Sigmoid colon (tissue), 7 donors: Measurements from ENCODE around the gene GLTPD2. TPM values are rescaled to one million over a fixed set of nuclear protein-coding genes. Genes with fewer than 3 reads are reported as not detected.
"Not testable (repeated sequence)": the region's sequence is repeated elsewhere in the genome, so short reads cannot be mapped to it uniquely, and the experiment has no call there.

Experiments
- DNase-seq: peaks from one replicate; pipeline ENCODE4 v3.0.0-alpha.2; 2019
- H3K27ac ChIP-seq, 4 donors: fragments of 200-600 bp; sonication (generic); one replicate each; pipeline ENCODE4 v1.5.1; 2016 to 2019; ENCODE audit warnings: mild to moderate bottlenecking in 1 of 4
- H3K27me3 ChIP-seq, 3 donors: fragments of 200-600 bp; sonication (generic); one replicate each; pipeline ENCODE4 v1.5.1; 2019; ENCODE audit warnings: mild to moderate bottlenecking in 1 of 3
- H3K36me3 ChIP-seq, 4 donors: fragments of 200-600 bp; sonication (generic); one replicate each; pipeline ENCODE4 v1.5.1; 2016 to 2019
- H3K4me1 ChIP-seq, 4 donors: fragments of 200-600 bp; sonication (generic); one replicate each; pipeline ENCODE4 v1.5.1; 2017 to 2019
- H3K4me3 ChIP-seq, 4 donors: fragments of 200-600 bp; sonication (generic); one replicate each; pipeline ENCODE4 v1.5.1; 2017 to 2019; ENCODE audit warnings: mild to moderate bottlenecking in 2 of 4, moderate library complexity in 1 of 4
- H3K9me3 ChIP-seq, 4 donors: fragments of 200-600 bp in 3 of 4; sonication (generic) in 3 of 4; one replicate each; pipeline versions ENCODE4 v1.5.1 to v1.6.1; 2013 to 2019
- EP300 ChIP-seq, 4 donors: sonication (generic); formaldehyde crosslinking; IDR thresholded peaks; one replicate each; pipeline ENCODE4 v1.6.1; 2017; ENCODE audit warnings: antibody characterized with exemption in 4 of 4
- POLR2A ChIP-seq, 2 donors: fragments of 450-650 bp; IDR thresholded peaks; one replicate each; pipeline ENCODE4 v1.6.1; 2016; ENCODE audit warnings: antibody characterized with exemption in 2 of 2, mild to moderate bottlenecking in 2 of 2, moderate library complexity in 2 of 2
- POLR2AphosphoS5 ChIP-seq, 4 donors: sonication (generic); formaldehyde crosslinking; IDR thresholded peaks; one replicate each; pipeline ENCODE4 v1.6.1; 2017; ENCODE audit warnings: antibody characterized with exemption in 4 of 4
- WGBS, 2 donors: extraction: QIAGEN DNeasy Blood & Tissue Kit; methylation state at CpG; one replicate each; pipeline ENCODE4 v1.1.7; 2013; 5-methylcytosine and 5-hydroxymethylcytosine counted together
- intact Hi-C: fragments of 100-400 bp; cut with DNase I; formaldehyde crosslinking; loops from one replicate; pipeline ENCODE4 v1.15.1; 2023
- polyA plus RNA-seq, 3 donors: library from polyadenylated mRNA; stranded (reverse); fragments of 200-250 nt; gene quantifications; one replicate each; pipeline ENCODE4 v1.2.3, GENCODE V29; 2013
- total RNA-seq, 4 donors: library from RNA; depleted of rRNA; stranded (reverse); fragments of >200 nt; gene quantifications; one replicate each; pipeline ENCODE4 v1.1.0, GENCODE V29; 2016
- TF ChIP-seq, protein P1 (sequence below), 4 experiments: fragments of 450-650 bp in 3 of 4; fragments of 200-600 bp in 1 of 4; IDR thresholded peaks; one replicate each; pipeline ENCODE4 v1.5.1; 2016 to 2019; ENCODE audit warnings: antibody characterized with exemption in 4 of 4, mild to moderate bottlenecking in 3 of 4, moderate library complexity in 2 of 4
- donor health status: healthy with polysubstance abuse.
- donor health status: Bipolar disorder and iron deficiency.
- donor health status: healthy.

GLTPD2 gene
- total and polyA plus RNA-seq, 7 donors = 0.06 to 1.6 TPM; not detected in 5

DNA sequence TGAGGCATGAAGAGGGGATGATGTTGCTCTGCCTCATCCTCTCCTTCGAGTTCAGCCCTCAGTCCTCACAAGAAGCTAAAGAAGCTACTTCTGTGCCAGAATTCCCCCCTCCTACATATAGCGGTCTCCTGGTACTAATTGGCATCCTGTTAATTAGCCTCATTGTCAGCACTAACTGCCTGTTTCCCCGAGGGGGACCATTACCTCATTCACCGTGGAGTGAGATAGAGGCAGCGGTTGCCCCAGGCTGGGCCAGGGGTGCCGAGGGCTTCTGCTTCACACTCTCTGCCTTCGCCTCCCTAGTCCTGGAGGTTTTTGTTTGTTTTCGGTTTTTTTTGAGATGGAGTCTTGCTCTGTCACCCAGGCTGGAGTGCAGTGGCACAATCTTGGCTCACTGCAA is 38.6 kb downstream of the GLTPD2 start:
- H3K27ac ChIP-seq = no peak overlapping the region
- TF ChIP-seq POLR2AphosphoS5 (IDR thresholded peaks at IDR 0.05) (no peak), POLR2A (IDR thresholded peaks at IDR 0.05) (no peak), EP300 (IDR thresholded peaks at IDR 0.05) (no peak)
- TF ChIP-seq, protein P1, sequence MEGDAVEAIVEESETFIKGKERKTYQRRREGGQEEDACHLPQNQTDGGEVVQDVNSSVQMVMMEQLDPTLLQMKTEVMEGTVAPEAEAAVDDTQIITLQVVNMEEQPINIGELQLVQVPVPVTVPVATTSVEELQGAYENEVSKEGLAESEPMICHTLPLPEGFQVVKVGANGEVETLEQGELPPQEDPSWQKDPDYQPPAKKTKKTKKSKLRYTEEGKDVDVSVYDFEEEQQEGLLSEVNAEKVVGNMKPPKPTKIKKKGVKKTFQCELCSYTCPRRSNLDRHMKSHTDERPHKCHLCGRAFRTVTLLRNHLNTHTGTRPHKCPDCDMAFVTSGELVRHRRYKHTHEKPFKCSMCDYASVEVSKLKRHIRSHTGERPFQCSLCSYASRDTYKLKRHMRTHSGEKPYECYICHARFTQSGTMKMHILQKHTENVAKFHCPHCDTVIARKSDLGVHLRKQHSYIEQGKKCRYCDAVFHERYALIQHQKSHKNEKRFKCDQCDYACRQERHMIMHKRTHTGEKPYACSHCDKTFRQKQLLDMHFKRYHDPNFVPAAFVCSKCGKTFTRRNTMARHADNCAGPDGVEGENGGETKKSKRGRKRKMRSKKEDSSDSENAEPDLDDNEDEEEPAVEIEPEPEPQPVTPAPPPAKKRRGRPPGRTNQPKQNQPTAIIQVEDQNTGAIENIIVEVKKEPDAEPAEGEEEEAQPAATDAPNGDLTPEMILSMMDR (IDR thresholded peaks at IDR 0.05) = no peak
- no peak overlapping the region for H3K4me3 ChIP-seq
- no peaks in the 10 kb centered on the region for H3K9me3 ChIP-seq
- intact Hi-C loops = no loop called here
- peaks cover 0 to 14% (median 0%) of the 10 kb centered on the region in 4 donors for H3K36me3 ChIP-seq
- H3K4me1 ChIP-seq = no peaks in the 10 kb centered on the region
- H3K27me3 ChIP-seq = no peaks in the 10 kb centered on the region
- 75 to 83% methylated on average over 8 of the region's 8 CpGs for WGBS, 2 donors
- no peak for DNase-seq

DNA sequence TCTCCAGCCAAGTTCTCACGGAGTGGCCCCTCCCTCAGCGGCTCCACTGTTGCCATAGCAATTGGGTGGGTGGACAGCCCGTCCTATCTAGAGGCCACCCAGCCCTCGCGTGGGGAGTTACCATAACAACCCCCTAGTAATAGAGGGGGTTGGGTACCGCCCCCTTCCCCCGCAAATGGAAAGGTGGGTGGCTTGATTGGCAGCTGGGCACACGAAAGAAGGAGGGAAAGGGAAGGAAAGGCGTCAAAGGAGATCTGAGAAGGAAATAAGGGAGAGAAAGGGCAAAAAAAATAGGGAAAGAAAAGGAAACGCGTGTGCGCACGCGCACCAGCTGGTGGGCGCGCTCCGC is 44.0 kb downstream of the GLTPD2 start:
- not testable (repeated sequence) for H3K9me3 ChIP-seq, DNase-seq, H3K27me3 ChIP-seq, H3K36me3 ChIP-seq
- peak overlapping the region; percentile 75 to 99 (median 84) for H3K4me3 ChIP-seq
- intact Hi-C loops = loop anchor here (2.0 to 5.0 kb wide), 3 partner anchors 36 to 121 kb away; partner anchors contain the start of genes ARRB2 and PSMB6
- 0% methylated on average over 12 of the region's 17 CpGs for WGBS, 2 donors
- peak overlapping the region; percentile 85 to 94 (median 88) for H3K27ac ChIP-seq
- peaks cover 0 to 32% (median 18%) of the 10 kb centered on the region in 4 donors for H3K4me1 ChIP-seq

- H3K4me3 ChIP-seq = peak within 1 kb of the TSS; percentile 75 to 99 (median 84)
- H3K9me3 ChIP-seq = no peaks in the 10 kb centered on the region
- peak within 1 kb of the TSS; percentile 85 to 94 (median 88) for H3K27ac ChIP-seq
- H3K36me3 ChIP-seq = no peaks in the 10 kb centered on the region
- TF ChIP-seq POLR2AphosphoS5 (IDR thresholded peaks at IDR 0.05) (peak; percentile 85 to 90 (median 90)), EP300 (IDR thresholded peaks at IDR 0.05) (no peak), POLR2A (IDR thresholded peaks at IDR 0.05) (peak; percentile 65 to 73)
- TF ChIP-seq, protein P1 (IDR thresholded peaks at IDR 0.05) = no peak
- 0% methylated on average over 91 of the region's 91 CpGs for WGBS, 2 donors
- DNase-seq = peak; percentile 94
- H3K27me3 ChIP-seq = no peaks in the 10 kb centered on the region
- H3K4me1 ChIP-seq = peaks cover 0 to 34% (median 18%) of the 10 kb centered on the region in 4 donors
- intact Hi-C loops = loop anchor here (2.0 to 5.0 kb wide), 3 partner anchors 36 to 121 kb away; partner anchors contain the start of genes ARRB2 and PSMB6
Measured at GRCh38 chr17:4833178-4833940, 44.6 kb downstream of the GLTPD2 start, which contains the start of gene MINK1. Gene MINK1 (plus strand): TSS chr17:4833340. CDS start chr17:4833584, 244 bp downstream.

GRCh38 chr17:4833941-4834680 is 45.3 kb downstream of the GLTPD2 start:
- Histone ChIP-seq H3K27ac (peak overlapping the region; percentile 85 to 94 (median 88)), H3K36me3 (no peaks in the 10 kb centered on the region), H3K27me3 (no peaks in the 10 kb centered on the region), H3K9me3 (no peaks in the 10 kb centered on the region), H3K4me3 (peak overlapping the region; percentile 75 to 99 (median 84)), H3K4me1 (peaks cover 0 to 34% (median 18%) of the 10 kb centered on the region in 4 donors)
- intact Hi-C loops = loop anchor here (2.0 to 5.0 kb wide), 4 partner anchors 25 to 122 kb away; partner anchors contain the start of genes ARRB2 and PSMB6
- 2 to 10% methylated on average over 15 of the region's 15 CpGs for WGBS, 2 donors
- TF ChIP-seq POLR2A (IDR thresholded peaks at IDR 0.05) = no peak
- TF ChIP-seq EP300 (IDR thresholded peaks at IDR 0.05) = no peak
- TF ChIP-seq POLR2AphosphoS5 (IDR thresholded peaks at IDR 0.05) = no peak
- TF ChIP-seq, protein P1 (IDR thresholded peaks at IDR 0.05) = no peak
- DNase-seq = peak; percentile 68

DNA sequence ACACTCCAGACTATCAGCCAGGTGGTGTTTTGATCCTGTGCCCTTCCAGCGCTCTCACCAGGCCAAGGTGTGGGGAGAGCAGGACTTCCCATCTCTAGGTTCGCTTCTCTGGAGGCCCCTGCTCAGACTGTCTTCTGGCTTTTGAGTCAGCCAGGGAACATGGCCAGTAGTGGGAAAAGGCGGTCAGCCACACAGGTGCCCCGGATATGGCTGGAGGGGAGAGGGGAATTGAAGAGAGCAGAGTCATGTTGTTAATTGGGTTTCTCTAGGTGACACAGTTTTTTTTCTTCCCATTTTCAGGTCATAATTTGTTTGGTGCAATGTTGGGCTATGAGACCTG is 45.9 kb downstream of the GLTPD2 start:
- no peaks in the 10 kb centered on the region for H3K27me3 ChIP-seq
- H3K27ac ChIP-seq = peak overlapping the region; percentile 85 to 94 (median 88)
- H3K4me3 ChIP-seq = peak overlapping the region in 2 of 4 donors; percentile 76 to 99
- peaks cover 0 to 34% (median 18%) of the 10 kb centered on the region in 4 donors for H3K4me1 ChIP-seq
- TF ChIP-seq EP300 (IDR thresholded peaks at IDR 0.05) = no peak
- TF ChIP-seq, protein P1 (IDR thresholded peaks at IDR 0.05) = no peak
- TF ChIP-seq POLR2AphosphoS5 (IDR thresholded peaks at IDR 0.05) = no peak
- no peak for TF ChIP-seq POLR2A (IDR thresholded peaks at IDR 0.05)
- intact Hi-C loops = loop anchor here (2.0 to 5.0 kb wide), 3 partner anchors 24 to 122 kb away; partner anchors contain the start of genes ARRB2 and PSMB6
- no peaks in the 10 kb centered on the region for H3K9me3 ChIP-seq
- DNase-seq = no peak
- H3K36me3 ChIP-seq = no peaks in the 10 kb centered on the region
- WGBS, 2 donors = 19 to 65% methylated on average over 4 of the region's 4 CpGs
